C1 segment of cervical spinal cord (tissue), 14 donors: Measurements from ENCODE around the gene SPOCK1.
A peak's percentile ranks its signal among the peaks of the same experiment; 100 is the strongest.
"Not testable (repeated sequence)": the region's sequence is repeated elsewhere in the genome, so short reads cannot be mapped to it uniquely, and the experiment has no call there.

Experiments used
- DNase-seq, 14 donors: peaks; one replicate each; lab custom pipeline; 2025; lab: John Stamatoyannopoulos, UW

SPOCK1 gene

GRCh38 chr5:137266186-137266585 is 232.9 kb downstream of the SPOCK1 start:
- DNase-seq = no peak

- no peak for DNase-seq
Measured at GRCh38 chr5:137265457-137265856, 233.7 kb downstream of the SPOCK1 start.

GRCh38 chr5:137264573-137264972 is 234.6 kb downstream of the SPOCK1 start:
- DNase-seq = no peak

GRCh38 chr5:137264041-137264440 is 235.1 kb downstream of the SPOCK1 start:
- no peak for DNase-seq

- DNase-seq = peak in 1 of 14 donors; percentile 58
Measured at GRCh38 chr5:137263371-137264005, 235.6 kb downstream of the SPOCK1 start.

GRCh38 chr5:137262818-137263217 is 236.3 kb downstream of the SPOCK1 start:
- no peak for DNase-seq

- no peak for DNase-seq
Measured at GRCh38 chr5:137260820-137261695, 238.1 kb downstream of the SPOCK1 start.

GRCh38 chr5:137259115-137259514 is 240.0 kb downstream of the SPOCK1 start:
- DNase-seq = not testable (repeated sequence)

GRCh38 chr5:137254119-137255090 is 244.7 kb downstream of the SPOCK1 start:
- DNase-seq = peak in 9 of 14 donors; percentile 8 to 97 (median 38)

GRCh38 chr5:137252512-137252911 is 246.6 kb downstream of the SPOCK1 start:
- DNase-seq = no peak

- peak in 3 of 14 donors; percentile 4 to 57 (median 10) for DNase-seq
Measured at GRCh38 chr5:137250421-137250820, 248.7 kb downstream of the SPOCK1 start.

GRCh38 chr5:137248527-137248926 is 250.6 kb downstream of the SPOCK1 start:
- no peak for DNase-seq

GRCh38 chr5:137245438-137245837 is 253.7 kb downstream of the SPOCK1 start:
- DNase-seq = no peak

GRCh38 chr5:137240285-137240684 is 258.8 kb downstream of the SPOCK1 start:
- DNase-seq = no peak

GRCh38 chr5:137236849-137237507 is 262.1 kb downstream of the SPOCK1 start:
- no peak for DNase-seq

- no peak for DNase-seq
Measured at GRCh38 chr5:137236252-137236651, 262.9 kb downstream of the SPOCK1 start.

GRCh38 chr5:137234973-137235943 is 263.9 kb downstream of the SPOCK1 start:
- DNase-seq = no peak

- DNase-seq = no peak
Measured at GRCh38 chr5:137233726-137234125, 265.4 kb downstream of the SPOCK1 start.

GRCh38 chr5:137233304-137233703 is 265.8 kb downstream of the SPOCK1 start:
- DNase-seq = not testable (repeated sequence)

- no peak for DNase-seq
Measured at GRCh38 chr5:137231540-137231939, 267.6 kb downstream of the SPOCK1 start.
